Fibroblast of peridontal ligament (primary cell): Measurements from ENCODE around the gene PLS3.
"Not testable (repeated sequence)": the region's sequence is repeated elsewhere in the genome, so short reads cannot be mapped to it uniquely, and the experiment has no call there.

Experiments used
- DNase-seq: peaks from one replicate; pipeline ENCODE4 v3.0.0-alpha.2; 2010; ENCODE audit errors: extremely low read depth

The PLS3 gene

GRCh38 chrX:115609621-115610020 lies 48.6 kb downstream of the PLS3 start:
- no peak for DNase-seq

GRCh38 chrX:115616943-115617563 lies 56.1 kb downstream of the PLS3 start:
- peak; percentile 39 for DNase-seq

- DNase-seq = no peak
Measured at GRCh38 chrX:115622534-115622933, 61.6 kb downstream of the PLS3 start.

- no peak for DNase-seq
Measured at GRCh38 chrX:115624916-115625315, 63.9 kb downstream of the PLS3 start.

DNA sequence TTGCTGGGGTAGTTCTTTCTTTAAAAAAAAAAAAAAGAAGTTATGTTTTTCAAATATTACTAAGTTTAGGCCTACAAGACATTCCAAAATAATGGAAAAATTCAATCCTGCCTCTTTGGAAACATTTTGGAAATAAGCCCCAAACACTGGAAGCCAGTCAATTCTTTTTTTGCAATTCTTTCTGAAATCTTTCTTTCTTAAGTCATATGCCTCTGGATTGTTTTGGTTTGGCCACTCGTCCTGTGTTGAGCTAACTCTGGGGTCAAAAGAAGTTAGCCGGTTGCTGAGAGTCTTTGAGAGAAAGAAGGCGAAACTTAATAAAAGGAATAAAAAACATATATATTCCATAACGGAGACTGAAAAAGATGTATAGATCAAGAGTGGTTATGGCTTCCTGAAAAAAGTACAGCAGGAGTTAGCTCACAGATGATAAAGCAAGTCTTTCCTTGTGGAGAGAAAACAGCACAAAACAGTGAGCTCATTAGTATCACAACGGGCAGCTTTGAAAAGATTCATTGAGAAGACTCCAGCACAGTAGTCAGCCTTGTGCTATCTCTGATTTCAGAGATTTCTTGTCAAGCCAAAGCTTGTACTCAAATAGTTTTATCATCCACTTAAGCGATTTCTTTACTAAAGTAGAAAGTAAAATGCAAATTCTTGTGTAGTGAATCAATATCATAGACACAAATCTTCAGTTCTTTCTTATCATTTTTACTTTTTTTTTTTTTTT lies 64.8 kb downstream of the PLS3 start:
- DNase-seq = peak; percentile 86

DNA sequence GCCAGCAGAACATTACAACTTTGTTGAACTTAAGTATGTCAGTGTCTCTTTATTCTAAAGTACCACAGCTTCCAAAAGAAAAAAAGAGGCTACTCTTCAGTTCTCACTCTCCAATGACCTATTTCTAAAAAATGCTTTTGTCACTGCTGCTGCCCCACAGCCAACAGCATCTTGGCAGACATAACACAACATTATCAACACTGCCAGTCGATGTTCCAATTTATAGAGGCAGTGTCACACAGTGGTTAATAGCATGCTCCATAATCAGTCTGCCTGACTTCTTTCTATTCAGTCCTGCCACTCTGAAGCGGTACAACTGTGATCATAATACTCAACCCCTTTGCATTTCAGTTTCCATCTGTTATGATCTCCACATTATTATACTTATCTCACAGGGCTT lies 69.2 kb downstream of the PLS3 start:
- no peak for DNase-seq

GRCh38 chrX:115632455-115632854 lies 71.5 kb downstream of the PLS3 start:
- DNase-seq = peak; percentile 25

DNA sequence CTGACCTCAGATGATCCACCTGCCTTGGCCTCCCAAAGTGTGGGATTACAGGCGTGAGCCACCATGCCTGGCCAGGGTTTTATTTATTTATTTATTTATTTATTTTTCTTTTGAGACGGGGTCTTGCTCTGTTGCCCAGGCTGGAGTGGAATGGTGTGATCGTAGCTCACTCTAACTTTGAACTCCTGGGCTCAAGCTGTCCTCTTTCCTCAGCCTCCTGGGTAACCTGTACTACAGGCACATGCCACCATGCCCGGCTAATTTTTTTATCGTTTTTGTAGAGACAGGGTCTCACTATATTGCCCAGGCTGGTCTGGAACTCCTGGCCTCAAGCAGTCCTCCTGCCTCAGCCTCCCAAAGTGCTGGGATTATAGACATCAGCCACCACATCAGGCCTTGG lies 72.4 kb downstream of the PLS3 start:
- DNase-seq = not testable (repeated sequence)

DNA sequence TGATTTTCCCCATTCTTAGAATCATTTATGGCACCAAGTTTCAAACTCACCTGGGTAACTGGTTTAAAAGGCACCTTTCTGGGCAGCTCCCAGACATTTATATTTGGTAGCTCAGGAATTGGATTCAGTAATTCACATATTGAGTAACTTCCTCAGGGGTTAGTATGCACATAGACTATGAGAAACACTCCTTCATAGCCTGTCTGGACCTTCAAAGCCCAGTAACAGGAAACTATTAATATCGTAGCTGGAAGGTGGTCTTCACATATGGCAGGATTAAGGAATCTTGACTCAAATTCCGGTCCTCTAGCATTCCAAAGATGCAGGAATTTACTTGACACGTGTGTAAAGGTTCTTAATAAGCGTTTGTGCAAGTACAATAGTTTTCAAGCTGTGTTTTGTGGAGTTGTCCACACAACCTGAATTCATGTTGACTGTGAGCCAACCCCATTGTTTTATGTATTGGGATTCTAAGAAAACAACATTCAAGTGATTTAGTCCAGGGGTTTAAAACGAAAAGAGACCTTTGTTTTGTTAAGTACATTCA lies 78.4 kb downstream of the PLS3 start:
- no peak for DNase-seq

GRCh38 chrX:115642311-115642710 lies 81.3 kb downstream of the PLS3 start:
- DNase-seq = no peak

DNA sequence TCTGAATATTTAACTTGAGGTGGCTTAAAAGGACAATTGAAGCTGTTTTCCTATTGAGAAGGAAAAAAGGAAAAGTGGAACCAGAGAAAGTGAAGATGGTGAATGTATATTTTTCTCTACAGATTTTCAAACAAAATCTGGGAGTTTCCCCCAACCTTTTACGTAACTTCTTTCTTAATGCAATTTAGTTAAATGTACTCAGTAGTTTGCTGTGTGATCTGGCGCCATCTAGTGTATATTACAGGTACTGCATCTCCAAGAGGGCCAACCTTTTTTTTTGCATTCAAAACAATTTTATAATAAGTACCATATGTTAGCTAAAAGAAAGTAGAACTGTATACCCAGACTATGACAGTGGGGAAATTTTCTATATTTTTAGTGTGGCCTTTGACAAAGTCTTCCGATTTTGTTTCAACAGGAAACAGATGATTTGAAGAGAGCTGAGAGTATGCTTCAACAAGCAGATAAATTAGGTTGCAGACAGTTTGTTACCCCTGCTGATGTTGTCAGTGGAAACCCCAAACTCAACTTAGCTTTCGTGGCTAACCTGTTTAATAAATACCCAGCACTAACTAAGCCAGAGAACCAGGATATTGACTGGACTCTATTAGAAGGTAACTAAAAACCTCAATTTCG lies 82.0 kb downstream of the PLS3 start:
- peak; percentile 94 for DNase-seq

DNA sequence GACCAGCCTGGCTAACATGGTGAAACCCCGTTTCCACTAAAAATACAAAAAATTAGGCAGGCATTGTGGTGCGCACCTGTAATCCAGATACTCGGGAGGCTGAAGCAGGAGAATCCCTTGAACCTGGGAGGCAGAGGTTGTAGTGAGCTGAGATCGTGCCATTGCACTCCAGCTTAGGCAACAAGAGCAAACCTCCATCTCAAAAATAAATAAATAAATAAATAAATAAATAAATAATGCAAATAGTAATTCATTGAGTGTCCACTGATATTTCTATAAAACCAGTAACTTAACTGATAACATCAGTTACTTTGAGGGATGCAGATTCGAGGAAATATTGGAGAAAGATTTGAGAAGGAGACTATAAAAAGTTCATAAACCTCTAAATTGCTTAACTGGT lies 83.4 kb downstream of the PLS3 start:
- not testable (repeated sequence) for DNase-seq

DNA sequence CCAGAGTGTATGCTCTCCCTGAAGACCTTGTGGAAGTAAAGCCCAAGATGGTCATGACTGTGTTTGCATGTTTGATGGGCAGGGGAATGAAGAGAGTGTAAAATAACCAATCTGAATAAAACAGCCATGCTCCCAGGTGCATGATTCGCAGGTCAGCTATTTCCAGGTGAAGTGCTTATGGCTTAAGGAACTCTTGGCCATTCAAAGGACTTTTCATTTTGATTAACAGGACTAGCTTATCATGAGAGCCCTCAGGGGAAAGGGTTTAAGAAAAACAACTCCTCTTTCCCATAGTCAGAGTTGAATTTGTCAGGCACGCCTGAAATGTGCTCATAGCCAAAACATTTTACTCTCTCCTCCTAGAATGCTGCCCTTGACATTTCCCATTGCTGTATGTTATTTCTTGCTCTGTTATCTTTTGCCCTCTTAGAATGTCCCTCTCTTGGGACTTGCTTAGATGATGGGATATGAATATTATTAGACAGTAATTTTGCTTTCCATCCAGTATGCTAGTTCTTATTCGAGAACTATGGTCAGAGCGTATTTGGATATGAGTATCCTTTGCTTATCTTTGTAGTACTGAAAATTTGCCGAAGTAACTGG lies 88.6 kb downstream of the PLS3 start:
- peak; percentile 49 for DNase-seq

DNA sequence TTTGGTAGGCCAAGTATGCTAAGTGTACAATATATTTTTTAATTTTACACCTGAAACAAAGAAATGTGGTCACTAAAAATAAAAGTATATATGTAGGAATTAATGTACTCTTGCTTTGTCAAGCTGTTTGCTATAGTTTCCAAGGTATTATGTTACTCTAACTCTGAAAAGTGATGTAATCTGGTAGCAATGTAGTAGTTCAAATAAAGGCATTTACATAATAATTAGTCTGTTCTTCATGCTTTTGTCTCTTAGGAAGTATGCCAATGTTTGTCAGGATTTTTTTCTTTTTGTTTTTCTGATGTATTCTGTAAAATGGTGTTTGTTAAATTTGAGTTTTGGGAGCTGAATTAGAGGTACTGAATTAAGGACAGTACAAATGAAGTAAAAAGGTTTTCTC lies 89.5 kb downstream of the PLS3 start:
- peak; percentile 61 for DNase-seq

DNA sequence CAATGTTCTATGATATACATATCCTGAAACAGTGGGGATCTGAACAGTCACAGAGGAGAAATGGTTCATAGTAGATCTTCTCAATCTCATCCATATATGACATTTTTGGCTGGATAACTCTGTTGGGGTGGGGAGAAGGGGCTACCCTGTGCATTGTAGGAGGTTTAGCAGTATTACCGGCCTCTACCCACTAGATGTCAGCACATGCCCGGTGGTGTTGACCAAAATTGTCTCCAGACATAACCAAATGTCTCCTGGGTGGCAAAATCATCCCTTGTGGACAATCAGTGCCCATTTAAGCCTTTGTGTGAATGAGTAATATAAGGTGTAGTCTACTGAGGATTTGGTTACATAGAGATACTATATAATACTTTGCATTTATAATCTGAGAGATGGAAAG lies 89.9 kb downstream of the PLS3 start:
- DNase-seq = peak; percentile 58

DNA sequence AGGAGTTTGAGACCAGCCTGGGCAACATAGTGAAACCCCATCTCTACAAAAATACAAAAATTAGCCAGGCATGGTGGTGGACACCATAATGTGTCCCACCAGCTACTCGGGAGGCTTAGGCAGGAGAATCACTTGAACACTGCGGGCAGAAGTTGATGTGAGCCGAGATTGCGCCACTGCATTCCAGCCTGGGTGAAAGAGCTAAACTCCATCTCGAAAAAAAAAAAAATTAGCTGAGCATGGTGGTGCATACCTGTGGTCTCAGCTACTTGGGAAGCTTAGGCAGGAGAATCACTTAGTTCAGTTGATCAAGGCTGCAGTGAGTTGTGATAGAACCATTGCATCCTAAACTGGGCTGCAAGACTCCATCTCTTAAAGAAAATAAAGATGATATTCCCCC lies 91.2 kb downstream of the PLS3 start:
- DNase-seq = no peak

DNA sequence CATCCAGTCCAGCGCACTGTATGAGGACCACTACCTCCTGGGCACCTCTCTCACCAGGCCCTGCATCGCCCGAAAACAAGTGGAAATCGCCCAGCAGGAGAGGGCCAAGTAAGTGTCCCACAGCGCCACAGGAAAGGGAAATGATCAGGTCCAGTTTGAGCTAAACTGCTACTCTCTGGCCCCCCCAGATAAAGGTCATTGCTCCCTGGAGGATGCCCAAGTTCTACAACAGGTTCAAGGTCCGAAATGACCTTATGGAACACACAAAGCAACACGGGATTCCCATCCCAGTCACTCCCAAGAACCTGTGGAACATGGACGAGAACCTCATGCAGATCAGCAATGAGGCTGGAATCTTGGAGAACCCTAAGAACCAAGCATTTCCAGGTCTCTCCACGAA lies 104.1 kb downstream of the PLS3 start:
- DNase-seq = no peak

DNA sequence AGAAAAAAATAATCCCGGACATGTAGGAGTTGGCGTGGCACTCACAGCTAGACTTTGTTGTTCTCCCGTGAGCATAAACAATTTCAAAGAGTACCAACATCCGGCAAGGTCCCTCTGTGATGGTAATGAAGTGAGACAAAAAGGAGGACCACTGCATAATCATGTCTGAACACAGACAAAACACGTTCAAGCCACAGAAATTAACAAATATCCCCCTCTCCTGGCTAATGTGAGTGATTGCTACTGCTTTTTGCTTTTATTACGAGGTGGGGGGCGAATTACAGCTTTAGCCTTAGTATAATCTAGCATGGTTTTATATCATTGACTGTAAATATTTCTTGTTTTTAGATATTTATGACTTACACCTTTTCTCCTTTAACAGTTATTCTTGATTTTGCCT lies 118.5 kb downstream of the PLS3 start:
- DNase-seq = peak; percentile 53

DNA sequence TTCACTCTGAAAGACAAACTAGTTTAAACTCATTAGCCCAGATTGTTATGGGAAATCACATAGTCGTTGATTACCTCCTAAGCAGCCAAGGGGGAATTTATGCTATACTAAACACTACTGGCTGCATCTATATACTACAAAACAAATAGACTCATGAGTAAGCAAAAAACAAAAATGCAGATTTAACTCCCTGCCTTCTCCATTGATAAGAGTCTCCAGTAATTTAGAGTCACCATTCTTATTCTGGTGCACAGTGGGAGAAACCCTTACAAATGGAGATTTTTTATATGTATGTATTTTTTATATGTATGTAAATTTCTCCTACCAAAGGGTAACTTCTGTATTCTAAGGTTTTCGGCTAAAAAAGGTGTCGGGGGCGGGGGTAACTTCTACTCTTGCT lies 126.6 kb downstream of the PLS3 start:
- DNase-seq = no peak

DNA sequence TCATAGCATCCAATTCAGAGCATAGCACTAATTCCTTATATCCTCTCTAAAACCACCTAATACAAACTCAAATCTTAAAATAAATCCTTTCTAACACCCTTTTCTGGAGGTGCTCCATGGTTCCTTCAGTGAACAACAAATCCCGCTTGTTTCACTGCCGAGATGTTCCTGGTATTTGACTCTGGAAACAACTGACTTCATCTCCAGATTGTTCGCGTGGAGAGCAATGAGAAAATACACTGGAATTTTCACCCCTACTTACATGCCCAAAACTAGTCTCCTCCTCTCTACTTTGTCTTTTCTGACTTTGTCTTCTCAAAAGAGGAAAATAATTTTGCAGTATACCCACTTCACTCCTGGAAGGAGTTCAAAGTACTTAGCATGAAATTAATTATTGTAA lies 129.0 kb downstream of the PLS3 start:
- DNase-seq = peak; percentile 65

DNA sequence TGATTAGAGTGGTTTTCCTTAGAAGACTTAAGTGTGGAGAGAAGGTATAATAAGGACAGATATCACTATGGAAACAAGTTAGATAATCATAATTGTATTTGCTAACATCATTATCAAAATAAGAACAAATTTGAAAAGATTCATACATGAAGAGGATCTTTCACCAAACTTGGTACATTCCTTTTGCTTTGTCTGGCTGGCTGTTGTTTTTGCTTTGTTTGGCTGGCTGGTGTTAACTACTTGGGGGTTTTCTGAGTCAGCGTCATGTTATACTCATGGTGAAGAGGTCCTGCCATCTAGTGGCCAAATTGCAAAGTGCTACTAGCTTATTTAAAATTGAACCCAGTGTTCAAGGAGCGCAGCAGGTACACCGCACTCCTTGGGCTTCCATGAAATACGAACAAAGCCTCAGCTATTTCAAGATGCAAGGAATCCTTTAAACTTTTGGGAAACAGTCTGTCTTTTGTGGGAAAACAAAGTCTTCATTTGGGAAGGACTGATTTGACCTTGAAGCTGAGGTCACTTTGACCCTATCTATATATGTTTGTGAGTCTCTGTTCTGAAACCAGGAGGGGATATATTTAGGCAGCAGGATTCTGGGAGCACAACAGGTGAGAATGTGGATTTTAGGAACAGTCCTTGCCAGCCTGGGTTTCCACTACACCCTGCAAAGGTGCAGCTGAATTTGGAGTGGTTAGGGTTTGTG lies 129.7 kb downstream of the PLS3 start:
- peak; percentile 91 for DNase-seq

GRCh38 chrX:115693476-115693875 lies 132.5 kb downstream of the PLS3 start:
- no peak for DNase-seq
